CD14-positive monocyte (primary cell): ENCODE measurements around the gene ADH1C. TPM values are rescaled to one million over a fixed set of nuclear protein-coding genes. Genes with fewer than 3 reads are reported as not detected.

Source experiments
- DNase-seq, 3 donors: peaks; one replicate each; pipeline ENCODE4 v3.0.0-alpha.2; 2011 to 2022
- H2AFZ ChIP-seq: 2 replicates; pipeline ENCODE4 v1.6.0; 2012; ENCODE audit warnings: mild to moderate bottlenecking, low read depth, low read length, inconsistent platforms; ENCODE audit not compliant: insufficient read depth, poor library complexity, severe bottlenecking
- H3K27ac ChIP-seq, 2 donors: 1 replicate in 1 of 2; 2 replicates in 1 of 2; pipeline ENCODE4 v1.5.1; 2012 to 2013; ENCODE audit warnings: low read length in 2 of 2, control low read depth in 1 of 2, inconsistent platforms in 1 of 2, low read depth in 1 of 2, mild to moderate bottlenecking in 1 of 2
- H3K27me3 ChIP-seq, 2 donors: one replicate each; pipeline versions ENCODE4 v1.6.0 to v1.6.1; 2011 to 2013; ENCODE audit warnings: low read length in 2 of 2; ENCODE audit not compliant: control insufficient read depth in 2 of 2, insufficient read depth in 2 of 2
- H3K36me3 ChIP-seq, 2 donors: replicated peaks in 1 of 2; 1 replicate in 1 of 2; 2 replicates in 1 of 2; pipeline versions ENCODE4 v1.5.1 to v1.6.1; 2012 to 2013; ENCODE audit warnings: low read length in 2 of 2, control low read depth in 1 of 2, inconsistent platforms in 1 of 2, mild to moderate bottlenecking in 1 of 2; ENCODE audit not compliant: insufficient read depth in 2 of 2, control insufficient read depth in 1 of 2
- H3K4me1 ChIP-seq, 2 donors: 1 replicate in 1 of 2; 2 replicates in 1 of 2; pipeline versions ENCODE4 v1.5.1 to v1.6.1; 2012 to 2013; ENCODE audit warnings: low read length in 2 of 2, control low read depth in 1 of 2, inconsistent platforms in 1 of 2, mild to moderate bottlenecking in 1 of 2, moderate library complexity in 1 of 2; ENCODE audit not compliant: insufficient read depth in 2 of 2, control insufficient read depth in 1 of 2
- H3K4me2 ChIP-seq: replicated peaks from 2 replicates; pipeline ENCODE3; 2012; ENCODE audit warnings: low read length, moderate library complexity, mild to moderate bottlenecking; ENCODE audit not compliant: poor library complexity, severe bottlenecking; ENCODE audit errors: extremely low read depth
- H3K4me3 ChIP-seq, 3 experiments: fragments of 200-600 bp in 1 of 3; sonication (generic) in 1 of 3; replicated peaks in 1 of 3; 1 replicate in 2 of 3; 2 replicates in 1 of 3; pipeline ENCODE4 v1.5.1; 2011 to 2013; ENCODE audit warnings: low read length in 3 of 3, mild to moderate bottlenecking in 3 of 3, control low read depth in 2 of 3, low read depth in 2 of 3, inconsistent platforms in 1 of 3, moderate library complexity in 1 of 3
- H3K79me2 ChIP-seq: 2 replicates; pipeline ENCODE4 v1.6.0; 2012; ENCODE audit warnings: mild to moderate bottlenecking, control low read depth, inconsistent platforms, low read length, moderate library complexity; ENCODE audit not compliant: insufficient read depth
- H3K9ac ChIP-seq: 2 replicates; pipeline ENCODE4 v1.6.0; 2017; ENCODE audit warnings: low read length, mild to moderate bottlenecking; ENCODE audit not compliant: insufficient read depth, poor library complexity, severe bottlenecking
- H3K9me3 ChIP-seq, 2 donors: replicated peaks in 1 of 2; 1 replicate in 1 of 2; 2 replicates in 1 of 2; pipeline versions ENCODE4 v1.5.1 to v1.6.1; 2012 to 2013; ENCODE audit warnings: low read length in 2 of 2, control low read depth in 1 of 2; ENCODE audit not compliant: control insufficient read depth in 1 of 2, insufficient read depth in 1 of 2
- H4K20me1 ChIP-seq: 2 replicates; pipeline ENCODE4 v1.6.0; 2012; ENCODE audit warnings: mild to moderate bottlenecking, low read length, control low read depth, moderate library complexity; ENCODE audit not compliant: insufficient read depth
- H3K27ac Mint-ChIP-seq, 7 donors: one replicate each; pipeline ENCODE4 v1.8.0; 2020; ENCODE audit warnings: mild to moderate bottlenecking in 7 of 7, mixed read lengths in 7 of 7, moderate library complexity in 6 of 7, inconsistent platforms in 2 of 7
- H3K27me3 Mint-ChIP-seq, 3 donors: one replicate each; pipeline ENCODE4 v1.8.0; 2021 to 2022; ENCODE audit warnings: low read depth in 3 of 3, mild to moderate bottlenecking in 3 of 3, mixed read lengths in 3 of 3, moderate library complexity in 3 of 3, inconsistent platforms in 1 of 3
- H3K36me3 Mint-ChIP-seq, 2 donors: one replicate each; pipeline ENCODE4 v1.8.0; 2020; ENCODE audit warnings: mixed read lengths in 2 of 2, inconsistent platforms in 1 of 2, mild to moderate bottlenecking in 1 of 2
- H3K4me1 Mint-ChIP-seq: one replicate; pipeline ENCODE4 v1.8.0; 2020; ENCODE audit warnings: mild to moderate bottlenecking, mixed read lengths
- H3K4me3 Mint-ChIP-seq, 2 donors: one replicate each; pipeline ENCODE4 v1.8.0; 2020; ENCODE audit warnings: mild to moderate bottlenecking in 2 of 2, mixed read lengths in 2 of 2, moderate library complexity in 1 of 2
- H3K9me3 Mint-ChIP-seq, 7 donors: one replicate each; pipeline ENCODE4 v1.8.0; 2020 to 2022; ENCODE audit warnings: mixed read lengths in 7 of 7, mild to moderate bottlenecking in 6 of 7, moderate library complexity in 6 of 7, inconsistent platforms in 2 of 7
- CTCF ChIP-seq: fragments of 200-600 bp; IDR thresholded peaks from one replicate; pipeline ENCODE4 v1.8.0; 2022; ENCODE audit warnings: antibody characterized with exemption, mild to moderate bottlenecking
- WGBS: methylation state at CpG from one replicate; pipeline ENCODE4 v1.1.5; 2013; ENCODE audit warnings: missing lambda C conversion rate; ENCODE audit not compliant: insufficient coverage; 5-methylcytosine and 5-hydroxymethylcytosine counted together
- intact Hi-C, 2 donors: fragments of 100-400 bp; cut with micrococcal nuclease; formaldehyde crosslinking; loops; one replicate each; pipeline versions ENCODE4 v1.15.0 to v1.15.1; 2023
- polyA plus RNA-seq, 3 donors: library from polyadenylated mRNA; depleted of rRNA in 1 of 3; unstranded in 2 of 3; stranded (reverse) in 1 of 3; fragments of 300-500 nt in 2 of 3; fragments of >200 nt in 1 of 3; fragmentation: Illumina TruSeq in 2 of 3; gene quantifications; 1 replicate in 2 of 3; 2 replicates in 1 of 3; pipeline ENCODE4 v1.2.3, GENCODE V29; 2012 to 2021

The ADH1C gene
- polyA plus RNA-seq, 3 donors: not detected

GRCh38 chr4:99341426-99341825 is 11.1 kb downstream of the ADH1C start:
- Mint-ChIP-seq H3K27ac (no peak overlapping the region), H3K9me3 (peaks cover 0 to 8% (median 2%) of the 10 kb centered on the region in 7 donors), H3K36me3 (no peaks in the 10 kb centered on the region), H3K4me3 (no peak overlapping the region), H3K4me1 (no peaks in the 10 kb centered on the region), H3K27me3 (no peaks in the 10 kb centered on the region)
- no peak overlapping the region for H3K4me3 ChIP-seq
- no CpG with 5 or more reads among the region's 1 CpG for WGBS
- H3K27me3 ChIP-seq: no peaks in the 10 kb centered on the region
- no peaks in the 10 kb centered on the region for H4K20me1 ChIP-seq
- intact Hi-C loops: no loop called here
- H3K9ac ChIP-seq: no peak overlapping the region
- no peak overlapping the region for H3K27ac ChIP-seq
- H3K9me3 ChIP-seq: peaks cover 0 to 6% of the 10 kb centered on the region in 2 donors
- no peak overlapping the region for H3K4me2 ChIP-seq
- TF ChIP-seq CTCF: no peak
- DNase-seq: no peak
- no peak overlapping the region for H2AFZ ChIP-seq
- H3K36me3 ChIP-seq: no peaks in the 10 kb centered on the region
- H3K79me2 ChIP-seq: no peaks in the 10 kb centered on the region
- H3K4me1 ChIP-seq: no peaks in the 10 kb centered on the region

- Histone ChIP-seq H3K79me2 (no peaks in the 10 kb centered on the region), H3K9me3 (peaks cover 0 to 2% of the 10 kb centered on the region in 2 donors), H2AFZ (no peak overlapping the region), H3K4me2 (no peak overlapping the region), H3K4me1 (no peaks in the 10 kb centered on the region), H3K4me3 (no peak overlapping the region), H4K20me1 (no peaks in the 10 kb centered on the region), H3K9ac (no peak overlapping the region), H3K27me3 (no peaks in the 10 kb centered on the region), H3K36me3 (no peaks in the 10 kb centered on the region), H3K27ac (no peak overlapping the region)
- Mint-ChIP-seq H3K4me3 (no peak overlapping the region), H3K9me3 (peaks cover 0 to 4% (median 2%) of the 10 kb centered on the region in 7 donors), H3K27me3 (no peaks in the 10 kb centered on the region), H3K36me3 (no peaks in the 10 kb centered on the region), H3K27ac (no peak overlapping the region), H3K4me1 (no peaks in the 10 kb centered on the region)
- intact Hi-C loops: no loop called here
- no peak for TF ChIP-seq CTCF
- 100% methylated on average over 2 of the region's 3 CpGs for WGBS
- no peak for DNase-seq
Observed at GRCh38 chr4:99339172-99339571, 13.4 kb downstream of the ADH1C start.
